Sigmoid colon (tissue), 3 donors: ENCODE measurements around the gene COL4A1.

Experiments
- POLR2A ChIP-seq, 2 donors: fragments of 450-650 bp; IDR thresholded peaks; one replicate each; pipeline ENCODE4 v1.6.1; 2016; ENCODE audit warnings: antibody characterized with exemption in 2 of 2, mild to moderate bottlenecking in 2 of 2, moderate library complexity in 2 of 2
- TF ChIP-seq, protein P1 (sequence below), 4 experiments: fragments of 450-650 bp in 3 of 4; fragments of 200-600 bp in 1 of 4; IDR thresholded peaks; one replicate each; pipeline ENCODE4 v1.5.1; 2016 to 2019; ENCODE audit warnings: antibody characterized with exemption in 4 of 4, mild to moderate bottlenecking in 3 of 4, moderate library complexity in 2 of 4

DNA sequence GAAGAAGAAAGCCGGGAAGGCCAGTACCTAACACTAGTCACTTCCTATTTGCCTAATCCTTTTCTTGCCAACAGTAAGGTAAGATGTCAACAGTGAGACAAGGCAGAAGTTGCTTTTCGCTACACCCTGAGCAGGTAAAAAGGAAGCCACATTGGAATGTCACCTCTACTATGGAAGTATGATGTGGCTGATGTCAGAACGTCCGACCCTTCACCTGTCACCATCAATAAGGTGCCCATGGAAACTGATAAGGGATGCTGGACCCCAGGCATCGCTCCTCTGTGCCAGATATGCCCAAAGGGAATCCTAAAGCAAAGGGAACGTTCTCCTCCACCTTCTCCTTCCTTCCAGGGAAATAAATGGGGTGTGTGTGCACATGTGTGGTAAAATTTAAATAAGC is 34.3 kb downstream of the COL4A1 start:
- TF ChIP-seq, protein P1, sequence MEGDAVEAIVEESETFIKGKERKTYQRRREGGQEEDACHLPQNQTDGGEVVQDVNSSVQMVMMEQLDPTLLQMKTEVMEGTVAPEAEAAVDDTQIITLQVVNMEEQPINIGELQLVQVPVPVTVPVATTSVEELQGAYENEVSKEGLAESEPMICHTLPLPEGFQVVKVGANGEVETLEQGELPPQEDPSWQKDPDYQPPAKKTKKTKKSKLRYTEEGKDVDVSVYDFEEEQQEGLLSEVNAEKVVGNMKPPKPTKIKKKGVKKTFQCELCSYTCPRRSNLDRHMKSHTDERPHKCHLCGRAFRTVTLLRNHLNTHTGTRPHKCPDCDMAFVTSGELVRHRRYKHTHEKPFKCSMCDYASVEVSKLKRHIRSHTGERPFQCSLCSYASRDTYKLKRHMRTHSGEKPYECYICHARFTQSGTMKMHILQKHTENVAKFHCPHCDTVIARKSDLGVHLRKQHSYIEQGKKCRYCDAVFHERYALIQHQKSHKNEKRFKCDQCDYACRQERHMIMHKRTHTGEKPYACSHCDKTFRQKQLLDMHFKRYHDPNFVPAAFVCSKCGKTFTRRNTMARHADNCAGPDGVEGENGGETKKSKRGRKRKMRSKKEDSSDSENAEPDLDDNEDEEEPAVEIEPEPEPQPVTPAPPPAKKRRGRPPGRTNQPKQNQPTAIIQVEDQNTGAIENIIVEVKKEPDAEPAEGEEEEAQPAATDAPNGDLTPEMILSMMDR (IDR thresholded peaks at IDR 0.05), result no peak
- no peak for TF ChIP-seq POLR2A (IDR thresholded peaks at IDR 0.05)
